GM18526 (cell line): ENCODE measurements around the gene UVSSA.

Experiments
- POLR2A ChIP-seq: IDR thresholded peaks from 3 replicates; pipeline ENCODE4 v1.6.1; 2011; ENCODE audit not compliant: insufficient read length; ENCODE audit errors: extremely low read depth

UVSSA gene

DNA sequence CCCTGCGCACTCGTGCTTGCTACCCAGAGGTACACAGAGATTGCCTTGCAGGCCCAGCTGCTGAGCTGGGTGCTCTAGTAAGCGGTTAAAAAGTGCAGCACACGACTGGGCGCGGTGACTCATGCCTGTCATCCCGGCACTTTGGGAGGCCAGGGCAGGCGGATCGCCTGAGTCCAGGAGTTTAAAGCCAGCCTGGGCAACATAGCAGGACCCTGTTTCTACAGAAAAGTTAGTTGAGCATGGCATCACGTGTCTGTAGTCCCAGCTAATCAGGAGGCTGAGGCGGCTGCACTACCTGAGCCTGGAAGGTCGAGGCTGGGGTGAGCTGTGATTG, 5.5 kb downstream of the UVSSA start:
- no peak for TF ChIP-seq POLR2A

DNA sequence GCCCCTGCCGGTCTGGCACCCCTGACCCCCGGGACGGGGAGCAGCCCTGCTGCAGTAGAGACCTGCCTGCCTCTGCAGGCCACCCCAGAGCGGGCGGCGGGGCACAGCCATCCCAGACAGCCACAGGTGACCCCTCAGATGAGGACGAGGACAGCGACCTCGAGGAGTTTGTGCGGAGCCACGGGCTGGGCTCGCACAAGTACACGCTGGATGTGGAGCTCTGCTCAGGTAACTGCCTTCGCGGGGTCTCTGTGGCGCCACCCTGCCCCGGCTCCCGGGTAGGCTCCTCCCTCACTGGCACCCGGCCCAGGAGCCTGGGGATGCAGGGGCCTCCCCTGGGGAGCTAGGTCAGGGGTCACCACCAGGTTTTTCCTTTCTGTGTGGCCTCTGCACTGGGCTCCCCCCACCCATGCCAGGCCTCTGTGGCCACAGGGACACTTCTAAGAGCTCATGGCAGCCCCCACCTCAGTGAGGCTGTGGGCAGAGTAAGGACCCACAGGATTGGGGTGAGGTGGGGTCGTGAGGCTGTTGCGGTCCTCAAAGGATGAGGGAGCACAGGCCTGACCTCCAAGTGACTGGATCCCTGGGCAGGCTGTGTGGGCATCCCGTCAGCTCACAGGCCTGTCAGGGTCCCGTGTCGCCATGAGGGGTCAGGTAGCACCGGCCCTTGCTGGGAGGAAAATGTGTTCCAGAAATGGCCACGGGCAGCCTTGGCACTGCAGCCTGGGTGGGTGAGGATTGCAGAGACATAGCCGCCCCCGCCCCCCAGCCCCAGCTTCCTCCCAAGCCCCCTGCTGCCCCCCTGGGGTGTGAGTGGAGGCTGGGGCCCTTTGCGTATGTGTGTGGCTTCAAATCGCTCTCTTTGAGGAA, 6.4 kb downstream of the UVSSA start:
- no peak for TF ChIP-seq POLR2A

DNA sequence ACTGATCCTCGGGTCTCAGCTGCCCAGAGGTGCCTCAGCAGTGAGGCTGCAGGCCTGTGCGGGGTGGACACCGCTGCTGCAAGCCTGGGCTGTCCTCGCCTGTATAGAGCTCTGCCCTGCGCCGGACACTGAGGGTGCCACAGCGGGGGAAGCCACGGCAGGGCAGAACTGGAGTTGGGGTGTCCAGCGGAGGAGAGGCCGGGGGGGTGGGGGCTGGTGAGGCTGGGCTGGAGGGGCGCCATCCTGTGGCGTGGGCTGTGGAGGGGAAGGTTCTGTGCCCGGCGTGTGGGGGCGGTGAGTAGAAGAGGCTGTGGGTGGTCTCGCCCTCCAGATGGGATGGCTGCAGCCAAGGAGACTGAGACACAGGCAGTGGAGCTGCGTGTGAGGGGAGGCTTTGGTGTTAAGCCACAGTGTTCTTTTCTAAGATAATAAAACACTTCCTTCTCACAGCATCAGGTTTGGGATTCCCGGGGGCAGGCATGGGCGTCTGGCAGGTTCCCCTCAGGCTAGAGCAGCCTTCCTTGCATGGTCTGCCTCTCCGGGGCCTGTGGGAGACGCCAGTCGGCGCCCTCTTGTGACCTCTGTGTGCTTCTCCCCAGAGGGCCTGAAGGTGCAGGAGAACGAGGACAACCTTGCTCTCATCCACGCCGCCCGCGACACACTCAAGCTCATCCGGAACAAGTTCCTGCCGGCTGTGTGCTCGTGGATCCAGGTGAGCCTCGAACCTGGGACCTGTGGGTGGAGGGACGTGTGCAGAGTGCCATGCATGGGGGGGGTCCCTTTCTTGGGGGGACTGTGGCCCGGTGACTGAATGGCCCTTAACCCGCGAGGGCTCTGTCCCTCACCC, 7.4 kb downstream of the UVSSA start:
- TF ChIP-seq POLR2A: no peak

DNA sequence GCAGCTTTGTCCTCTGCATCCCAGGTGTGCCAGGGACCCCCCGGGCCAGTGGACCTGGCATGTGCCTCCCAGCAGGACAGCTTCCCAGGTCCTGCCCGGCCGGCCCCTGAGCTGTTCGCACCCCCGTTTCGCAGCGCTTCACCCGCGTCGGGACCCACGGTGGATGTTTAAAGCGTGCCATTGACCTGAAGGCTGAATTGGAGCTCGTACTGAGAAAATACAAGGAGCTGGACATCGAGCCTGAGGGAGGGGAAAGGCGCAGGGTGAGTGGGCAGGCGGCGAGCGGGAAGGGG, 7.9 kb downstream of the UVSSA start:
- TF ChIP-seq POLR2A: no peak

DNA sequence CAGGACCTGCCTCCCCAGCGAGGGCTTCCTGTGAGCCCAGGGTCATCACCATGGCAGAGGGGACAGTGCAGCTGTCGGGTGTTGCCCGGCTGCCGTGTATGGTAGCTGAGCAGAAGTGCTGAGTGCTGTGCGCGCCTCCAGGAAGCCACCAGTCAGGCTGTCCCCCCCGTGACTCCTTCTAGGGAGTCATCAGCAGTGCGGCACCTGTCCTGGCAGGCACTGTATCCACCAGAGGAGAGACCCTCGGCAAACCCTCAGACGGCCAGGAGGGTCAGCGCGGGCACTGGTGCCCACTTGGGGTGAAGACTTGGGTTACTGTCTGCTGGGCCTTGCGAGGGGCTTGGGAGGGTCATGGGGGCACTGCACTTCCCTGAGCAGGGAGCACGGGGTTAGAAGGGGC, 8.4 kb downstream of the UVSSA start:
- TF ChIP-seq POLR2A: no peak

DNA sequence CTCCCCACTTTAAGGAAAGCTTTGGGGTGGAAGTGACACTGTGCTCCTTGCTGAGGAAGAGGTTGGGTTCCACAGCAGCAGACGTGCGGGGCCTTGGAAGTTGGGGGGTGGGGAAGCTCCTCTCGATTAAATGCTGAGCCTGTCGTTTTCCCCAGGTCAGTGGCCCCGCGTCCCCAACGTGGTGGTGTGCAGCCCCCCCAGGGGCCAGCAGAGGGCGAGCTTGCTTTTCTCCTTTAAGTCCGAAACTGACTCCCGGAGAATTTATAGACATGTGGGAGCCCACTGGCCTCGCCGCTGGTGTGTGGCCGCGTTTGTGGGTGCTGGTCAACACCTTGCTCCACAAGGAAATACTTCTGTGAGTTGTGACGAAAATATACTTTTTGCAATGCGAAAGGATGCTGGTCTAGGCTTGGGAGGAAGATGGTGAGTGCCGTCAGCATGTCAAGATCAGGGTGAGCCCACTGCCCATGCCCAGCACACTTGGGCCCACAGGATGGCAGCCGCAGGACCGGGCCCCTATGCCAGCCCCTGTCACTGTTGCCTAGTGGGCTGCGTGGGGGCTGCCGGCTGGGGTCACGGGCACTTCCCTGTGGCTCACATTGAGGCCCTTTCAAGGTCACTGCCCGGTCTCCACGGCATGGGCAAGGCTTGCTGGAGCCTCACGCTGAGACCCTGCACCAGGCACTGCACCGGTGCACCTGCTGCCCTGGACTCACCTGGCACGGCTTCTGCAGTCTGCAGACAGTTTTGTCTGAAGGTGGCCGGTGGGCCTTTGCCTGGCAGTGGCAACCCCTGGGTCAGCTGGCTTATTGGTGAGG, 9.4 kb downstream of the UVSSA start:
- TF ChIP-seq POLR2A: no peak

DNA sequence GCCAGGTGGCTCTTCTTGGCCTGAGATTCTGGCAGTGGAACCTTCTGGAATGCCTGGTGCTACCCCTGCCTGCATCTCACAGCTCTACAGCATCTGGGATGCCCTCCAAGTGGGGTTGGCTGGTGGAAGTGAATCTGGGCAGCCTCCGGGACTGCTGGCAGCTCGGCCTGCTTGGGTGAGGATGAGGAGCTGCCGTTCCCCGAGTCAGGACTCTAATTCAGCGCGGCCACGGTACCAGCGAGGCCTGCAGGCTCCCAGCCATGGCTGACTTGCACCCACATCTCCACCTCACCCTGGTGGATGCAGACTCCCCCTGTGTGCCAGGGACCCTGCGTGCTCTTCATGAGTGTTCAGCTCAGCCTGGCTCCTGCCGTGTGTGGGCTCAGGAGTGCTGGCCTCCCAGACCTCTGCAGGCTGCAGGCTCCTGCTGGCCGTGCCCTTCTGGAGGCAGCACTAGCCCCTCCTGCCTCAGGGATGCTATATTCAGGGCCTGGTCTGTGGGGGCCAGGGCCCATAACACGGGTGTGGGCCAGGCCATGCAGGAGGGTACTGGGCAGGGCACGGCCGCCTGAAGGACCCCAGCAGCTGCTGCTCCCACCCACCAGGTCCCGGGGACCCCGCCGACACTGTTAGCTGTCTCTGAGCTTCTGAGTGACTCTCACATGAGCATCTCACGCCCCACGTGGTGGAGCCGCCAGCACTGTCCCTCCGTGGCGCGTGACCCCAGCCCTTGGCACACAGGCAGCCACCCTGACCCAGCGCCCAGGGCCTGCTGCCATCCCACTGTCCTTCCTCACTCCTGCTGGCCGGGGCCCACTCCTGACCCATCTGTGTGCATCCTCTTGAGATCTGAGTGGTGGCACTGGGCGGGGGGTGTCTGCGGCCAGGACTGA, 10.6 kb downstream of the UVSSA start:
- no peak for TF ChIP-seq POLR2A

DNA sequence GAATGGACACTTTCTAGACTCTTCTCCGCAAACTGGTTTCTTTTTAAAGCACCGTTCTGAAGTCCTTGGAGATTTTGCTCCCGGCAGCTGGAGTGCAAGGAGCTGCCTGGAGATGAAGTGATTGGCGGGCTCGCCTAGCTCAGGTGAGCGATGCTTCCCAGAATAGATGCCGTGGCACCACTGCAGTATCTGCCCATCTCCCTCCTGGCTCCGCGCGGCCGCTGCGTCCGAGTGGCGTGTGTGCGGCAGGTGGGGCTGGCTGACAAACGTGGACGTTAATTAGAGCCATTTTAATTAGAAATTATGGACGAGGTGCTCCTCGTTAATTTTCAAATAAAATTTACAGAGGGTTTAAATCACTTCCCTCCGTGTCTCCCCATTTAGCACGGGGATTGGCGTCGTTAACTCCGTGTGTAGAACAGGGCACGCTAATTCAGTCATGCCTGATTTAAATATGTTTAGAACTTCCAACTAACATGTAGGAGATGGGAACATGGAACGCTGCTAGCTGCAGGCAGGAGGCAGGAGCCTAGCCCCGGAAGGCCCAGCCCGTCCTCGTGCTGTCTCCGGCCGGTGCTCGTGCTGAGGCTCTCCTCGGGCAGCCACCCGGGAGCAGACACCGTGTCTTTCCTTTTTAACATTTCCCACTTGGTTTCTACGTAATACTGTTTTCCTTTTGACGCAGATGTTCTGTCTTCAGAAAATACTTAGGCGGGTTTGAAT, 11.6 kb downstream of the UVSSA start:
- no peak for TF ChIP-seq POLR2A

DNA sequence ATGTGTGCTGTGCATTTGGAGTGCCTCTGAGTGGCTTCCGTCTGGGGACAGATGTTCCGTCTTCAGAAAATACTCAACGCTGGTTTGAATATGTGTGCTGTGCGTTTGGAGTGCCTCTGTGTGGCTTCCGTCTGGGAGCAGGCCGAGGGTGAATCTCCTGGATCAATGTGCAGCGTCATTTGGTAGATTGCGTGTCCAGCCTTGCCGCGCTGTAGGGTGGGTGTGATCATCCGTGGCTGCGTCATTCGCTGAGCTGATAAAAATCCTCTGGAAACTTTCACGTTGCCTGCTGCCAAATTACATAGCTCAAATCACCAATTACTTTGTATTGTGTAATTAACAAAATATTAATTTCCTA, 12.1 kb downstream of the UVSSA start:
- TF ChIP-seq POLR2A: no peak

DNA sequence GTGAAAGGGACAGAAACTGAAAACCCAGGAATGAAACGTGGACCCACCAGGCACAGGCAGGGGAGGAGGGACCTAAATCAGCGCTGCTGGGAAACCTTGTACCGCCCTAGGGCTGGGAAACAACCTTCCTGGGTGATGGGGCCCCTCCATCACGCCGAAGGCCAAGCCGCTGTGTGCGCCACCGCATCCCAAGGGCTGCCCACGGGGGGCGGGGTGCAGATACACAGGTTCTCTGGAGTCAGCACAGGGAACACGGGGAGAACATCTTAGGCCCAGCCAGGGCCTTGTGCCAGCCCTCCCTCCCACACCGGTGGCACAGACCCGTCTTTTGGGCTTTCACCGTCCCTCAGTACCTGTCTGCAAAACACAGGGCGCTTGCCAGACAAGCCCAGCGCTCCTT, 13.0 kb downstream of the UVSSA start:
- no peak for TF ChIP-seq POLR2A

DNA sequence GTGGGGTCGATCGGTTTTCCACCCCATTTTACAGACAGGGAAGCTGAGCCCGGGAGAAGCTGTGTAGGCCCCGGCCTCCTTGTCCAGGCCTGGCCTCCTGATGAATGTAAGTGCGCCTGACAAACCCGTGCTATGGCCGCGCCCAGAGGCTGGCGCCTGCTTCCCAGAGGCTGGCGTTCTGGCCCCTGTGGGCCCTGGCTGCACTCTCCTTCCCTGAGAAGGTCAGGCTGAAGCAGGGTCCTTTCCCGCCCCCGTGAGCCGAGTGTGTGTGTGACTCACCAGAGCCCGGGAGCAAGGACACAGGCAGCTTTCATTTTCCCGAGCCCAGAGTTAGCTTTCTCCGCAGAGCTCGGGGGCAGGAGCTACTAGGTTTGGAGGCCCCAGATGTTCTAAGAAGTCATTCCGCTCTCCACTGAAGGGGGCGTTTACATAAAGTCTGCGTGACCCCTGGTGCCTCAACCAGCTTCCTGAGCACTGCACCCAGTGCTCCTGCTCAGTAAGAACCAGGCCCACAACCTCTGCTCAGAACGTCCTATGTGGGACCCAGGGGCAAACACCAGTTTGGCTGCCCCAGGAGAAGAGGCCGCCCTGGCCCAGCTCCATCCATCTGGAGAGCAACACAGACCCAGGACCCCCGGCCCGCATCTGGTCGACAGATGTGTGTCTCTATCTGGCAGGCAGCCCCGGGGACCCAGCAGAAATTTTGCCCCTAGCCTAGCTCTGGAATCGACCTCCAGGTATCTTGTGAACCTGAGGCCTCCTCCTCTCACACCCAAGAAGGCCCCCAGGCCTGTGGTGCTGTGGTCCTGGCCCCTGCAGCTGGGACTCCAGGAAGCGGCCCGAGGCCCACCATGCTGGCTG, 13.6 kb downstream of the UVSSA start:
- TF ChIP-seq POLR2A: no peak

DNA sequence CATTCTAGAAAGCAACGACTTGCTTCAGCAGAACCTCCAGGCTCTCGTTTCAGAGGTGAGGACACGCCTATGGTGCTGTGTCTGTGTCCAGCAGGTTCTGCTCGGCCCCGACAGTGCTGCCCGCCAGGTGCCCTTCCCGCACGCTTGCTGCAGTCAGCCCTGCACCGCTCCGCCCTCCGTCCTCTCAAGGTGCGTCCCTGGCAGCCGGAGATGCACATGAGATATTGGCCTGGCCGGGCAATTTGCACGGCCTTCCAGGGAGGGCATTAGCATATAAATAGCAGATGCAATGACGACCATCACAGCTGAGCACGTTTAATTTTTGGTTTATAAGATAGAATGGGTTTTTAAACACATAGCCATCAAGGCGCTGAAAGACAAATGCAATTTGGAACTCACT, 14.4 kb downstream of the UVSSA start:
- TF ChIP-seq POLR2A: no peak

DNA sequence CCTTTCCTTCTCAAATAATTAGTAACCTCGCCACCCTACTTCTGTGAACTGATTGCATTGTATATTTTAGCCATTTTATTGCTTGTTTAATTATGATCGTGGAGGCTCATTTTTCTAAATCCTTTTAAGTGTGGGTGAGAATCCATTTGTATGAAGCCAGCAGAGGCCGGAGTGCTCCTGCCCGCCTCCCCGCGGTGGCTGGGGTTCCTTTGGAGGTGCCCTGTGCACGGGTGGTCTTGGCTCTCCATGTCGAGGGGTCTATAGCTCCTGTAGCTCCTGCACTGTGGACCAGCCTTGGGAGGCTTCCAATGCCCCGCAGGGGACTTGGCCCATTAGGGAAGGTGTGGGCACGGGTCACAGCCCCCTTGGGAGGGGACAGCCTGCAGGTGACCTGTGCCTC, 15.0 kb downstream of the UVSSA start:
- TF ChIP-seq POLR2A: no peak

DNA sequence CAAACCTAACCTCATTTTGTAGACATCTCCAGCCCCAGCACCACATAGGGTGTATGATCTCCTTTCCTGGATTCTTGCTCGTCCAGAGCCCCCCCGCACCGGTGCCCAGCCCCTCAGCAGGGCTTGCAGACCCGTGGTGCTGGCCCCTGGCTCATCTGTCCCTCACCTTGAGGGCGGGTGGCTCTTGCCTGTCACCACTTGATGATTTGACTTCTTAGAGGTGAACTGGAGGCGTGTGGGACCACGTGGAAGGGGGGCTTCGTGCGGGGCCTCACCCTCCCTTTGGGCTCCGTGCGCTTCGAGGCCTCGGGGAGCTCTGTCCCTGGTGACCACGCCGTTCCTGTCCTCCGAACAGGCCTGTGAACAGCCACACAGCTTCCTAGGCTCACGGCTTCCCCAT, 15.5 kb downstream of the UVSSA start:
- TF ChIP-seq POLR2A: no peak

DNA sequence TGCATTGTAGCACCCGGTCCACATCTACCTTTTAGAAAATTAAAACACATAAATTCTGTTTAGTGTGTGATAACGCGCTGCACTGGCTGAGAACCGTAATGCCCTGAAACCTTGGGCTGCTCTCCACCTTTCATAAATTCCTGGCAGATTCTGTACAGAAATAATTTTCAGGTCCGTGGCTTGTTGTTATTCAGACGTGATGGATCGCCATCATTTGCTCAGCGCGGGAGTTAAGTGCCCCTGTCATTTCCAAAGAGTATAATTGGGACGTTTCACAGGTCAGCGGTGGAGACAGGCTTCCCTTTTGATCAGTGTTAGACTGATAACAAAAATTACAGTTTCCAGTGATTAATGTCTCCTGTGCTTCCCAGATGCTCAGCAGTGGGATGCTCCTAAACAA, 16.5 kb downstream of the UVSSA start:
- TF ChIP-seq POLR2A: no peak
